ENCODE data around the gene SMPD3. TPM values are rescaled to one million over a fixed set of nuclear protein-coding genes. Genes with fewer than 3 reads are reported as not detected.

SMPD3 gene
- total and polyA plus RNA-seq, 10 donors, result 0.66 to 6.5 (median 1.9) TPM

DNA sequence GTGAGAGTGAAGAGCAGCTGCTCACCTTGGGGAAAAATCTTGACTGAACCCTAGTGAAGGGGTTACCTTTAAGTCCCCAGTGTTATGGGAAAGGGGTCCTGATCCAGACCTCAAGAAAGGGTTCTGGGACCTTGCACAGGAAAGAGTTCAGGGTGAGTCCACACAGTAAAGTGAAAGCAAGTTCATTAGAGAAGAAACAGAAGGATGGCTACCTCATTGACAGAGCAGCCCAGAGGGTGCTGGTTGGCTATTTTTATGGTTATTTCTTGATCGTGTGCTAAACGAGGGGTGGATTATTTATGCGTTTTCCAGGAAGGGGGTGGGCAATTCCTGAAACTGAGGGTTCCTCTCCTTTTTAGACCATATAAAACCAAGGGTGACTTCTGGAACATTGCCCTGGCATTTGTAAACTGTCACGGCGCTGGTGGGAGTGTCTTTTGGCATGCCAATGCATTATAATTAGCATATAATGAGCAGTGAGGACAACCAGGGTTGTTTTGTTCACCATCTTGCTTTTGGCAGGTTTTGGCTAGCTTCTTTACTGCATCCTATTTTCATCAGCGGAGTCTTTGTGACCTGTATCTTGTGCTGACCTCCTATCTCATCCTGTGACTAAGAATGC lies 58.4 kb downstream of the SMPD3 start:
- Histone ChIP-seq H3K4me1 (peaks cover 0 to 1% (median 0%) of the 10 kb centered on the region in 6 donors), H3K4me3 (no peak overlapping the region), H3K27ac (no peak overlapping the region), H3K27me3 (replicated peaks in 1 of 7) (no peaks in the 10 kb centered on the region), H3K9me3 (no peaks in the 10 kb centered on the region), H3K36me3 (no peaks in the 10 kb centered on the region)
- 74 to 88% (median 79%) methylated on average over 6 of the region's 6 CpGs for WGBS, 5 donors
- TF ChIP-seq POLR2A (IDR thresholded peaks at IDR 0.05), result no peak
- no peak for TF ChIP-seq POLR2AphosphoS5 (IDR thresholded peaks at IDR 0.05)
- TF ChIP-seq, protein P1, sequence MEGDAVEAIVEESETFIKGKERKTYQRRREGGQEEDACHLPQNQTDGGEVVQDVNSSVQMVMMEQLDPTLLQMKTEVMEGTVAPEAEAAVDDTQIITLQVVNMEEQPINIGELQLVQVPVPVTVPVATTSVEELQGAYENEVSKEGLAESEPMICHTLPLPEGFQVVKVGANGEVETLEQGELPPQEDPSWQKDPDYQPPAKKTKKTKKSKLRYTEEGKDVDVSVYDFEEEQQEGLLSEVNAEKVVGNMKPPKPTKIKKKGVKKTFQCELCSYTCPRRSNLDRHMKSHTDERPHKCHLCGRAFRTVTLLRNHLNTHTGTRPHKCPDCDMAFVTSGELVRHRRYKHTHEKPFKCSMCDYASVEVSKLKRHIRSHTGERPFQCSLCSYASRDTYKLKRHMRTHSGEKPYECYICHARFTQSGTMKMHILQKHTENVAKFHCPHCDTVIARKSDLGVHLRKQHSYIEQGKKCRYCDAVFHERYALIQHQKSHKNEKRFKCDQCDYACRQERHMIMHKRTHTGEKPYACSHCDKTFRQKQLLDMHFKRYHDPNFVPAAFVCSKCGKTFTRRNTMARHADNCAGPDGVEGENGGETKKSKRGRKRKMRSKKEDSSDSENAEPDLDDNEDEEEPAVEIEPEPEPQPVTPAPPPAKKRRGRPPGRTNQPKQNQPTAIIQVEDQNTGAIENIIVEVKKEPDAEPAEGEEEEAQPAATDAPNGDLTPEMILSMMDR (IDR thresholded peaks at IDR 0.05 in 8 of 11, conservative IDR thresholded peaks at IDR 0.05 in 3 of 11), result no peak
- no peak for DNase-seq
- intact Hi-C loops (cut with DNase I; ENCODE audit: low total_unique reads), result no loop called here

DNA sequence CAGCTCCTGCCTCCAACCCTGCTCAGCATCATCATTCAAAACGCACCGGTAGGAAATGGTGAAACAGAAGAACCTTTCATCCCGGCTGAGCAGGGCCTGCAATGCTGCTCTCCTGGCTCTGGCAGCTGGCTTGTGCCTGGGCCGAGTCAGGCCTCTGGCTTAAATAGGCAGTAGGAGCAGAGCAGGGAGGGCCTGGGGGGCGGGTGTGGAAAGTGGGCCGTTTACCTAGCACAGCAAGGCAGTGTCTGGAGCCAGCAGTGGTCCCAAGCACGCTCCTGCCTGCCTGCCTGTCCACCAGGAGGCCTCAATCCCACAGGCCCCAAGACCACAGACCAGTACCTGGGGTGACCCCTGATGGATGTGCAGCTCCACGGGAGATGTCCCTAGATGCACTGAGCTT lies 59.3 kb downstream of the SMPD3 start:
- no peak overlapping the region for H3K27ac ChIP-seq
- H3K4me1 ChIP-seq, result peaks cover 0 to 8% (median 0%) of the 10 kb centered on the region in 6 donors
- 78 to 86% (median 81%) methylated on average over 8 of the region's 8 CpGs for WGBS, 5 donors
- intact Hi-C loops (cut with DNase I; ENCODE audit: low total_unique reads), result no loop called here
- TF ChIP-seq POLR2AphosphoS5 (IDR thresholded peaks at IDR 0.05), result no peak
- H3K27me3 ChIP-seq (replicated peaks in 1 of 7), result no peaks in the 10 kb centered on the region
- DNase-seq, result peak; percentile 64
- H3K9me3 ChIP-seq, result no peaks in the 10 kb centered on the region
- H3K36me3 ChIP-seq, result no peaks in the 10 kb centered on the region
- H3K4me3 ChIP-seq, result no peak overlapping the region

- intact Hi-C loops (cut with DNase I; ENCODE audit: low total_unique reads), result no loop called here
- peak; percentile 61 for DNase-seq
- peaks cover 0 to 8% (median 0%) of the 10 kb centered on the region in 6 donors for H3K4me1 ChIP-seq
- H3K27me3 ChIP-seq (replicated peaks in 1 of 7), result no peaks in the 10 kb centered on the region
- H3K27ac ChIP-seq, result no peak overlapping the region
- no peak for TF ChIP-seq POLR2AphosphoS5 (IDR thresholded peaks at IDR 0.05)
- TF ChIP-seq POLR2A (IDR thresholded peaks at IDR 0.05), result no peak
- TF ChIP-seq, protein P1 (IDR thresholded peaks at IDR 0.05 in 8 of 11, conservative IDR thresholded peaks at IDR 0.05 in 3 of 11), result no peak
- H3K9me3 ChIP-seq, result no peaks in the 10 kb centered on the region
- H3K36me3 ChIP-seq, result no peaks in the 10 kb centered on the region
- 65 to 91% (median 75%) methylated on average over 1 to 3 of the region's 3 CpGs for WGBS, 5 donors
- H3K4me3 ChIP-seq, result no peak overlapping the region
Measured at GRCh38 chr16:68388124-68388523, 60.2 kb downstream of the SMPD3 start.

DNA sequence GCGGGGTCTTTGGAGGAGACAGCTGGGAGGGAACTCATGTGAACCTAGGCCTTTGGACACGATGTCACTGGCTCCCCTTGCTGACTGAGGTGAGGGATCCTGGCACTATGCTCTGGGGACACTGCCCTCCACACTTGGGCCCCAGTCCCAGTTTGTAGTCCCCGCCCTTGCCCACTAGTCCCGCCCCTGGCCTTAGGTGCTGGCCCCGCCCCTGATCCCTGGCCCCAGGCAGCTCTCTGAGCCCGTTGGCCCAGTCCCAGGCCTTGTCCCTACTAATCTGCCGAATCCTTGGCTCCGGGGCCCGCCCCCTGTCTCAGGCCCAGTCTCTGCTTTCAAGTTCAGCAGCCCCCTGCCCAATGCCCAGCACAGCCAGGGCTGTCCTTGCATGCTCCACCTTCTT lies 61.0 kb downstream of the SMPD3 start:
- Histone ChIP-seq H3K27ac (no peak overlapping the region), H3K36me3 (no peaks in the 10 kb centered on the region), H3K4me1 (peaks cover 0 to 12% (median 0%) of the 10 kb centered on the region in 6 donors), H3K27me3 (replicated peaks in 1 of 7) (no peaks in the 10 kb centered on the region), H3K9me3 (no peaks in the 10 kb centered on the region), H3K4me3 (no peak overlapping the region)
- intact Hi-C loops (cut with DNase I; ENCODE audit: low total_unique reads), result no loop called here
- TF ChIP-seq, protein P1 (IDR thresholded peaks at IDR 0.05 in 8 of 11, conservative IDR thresholded peaks at IDR 0.05 in 3 of 11), result no peak
- TF ChIP-seq POLR2A (IDR thresholded peaks at IDR 0.05) (no peak), POLR2AphosphoS5 (IDR thresholded peaks at IDR 0.05) (no peak)
- WGBS, 5 donors, result 86 to 95% (median 91%) methylated on average over 9 of the region's 9 CpGs
- DNase-seq, result no peak

All from spleen (tissue), 11 donors.